Renal pelvis (tissue), 4 donors: ENCODE measurements around the gene RASGEF1C. TPM values are rescaled to one million over a fixed set of nuclear protein-coding genes. Genes with fewer than 3 reads are reported as not detected.

Source experiments
- DNase-seq: peaks from one replicate; pipeline ENCODE4 v3.0.0-alpha.2; 2013
- polyA plus RNA-seq, 3 donors: library from polyadenylated mRNA; unstranded; fragments of 120-200 nt; gene quantifications; one replicate each; pipeline ENCODE4 v1.2.1, GENCODE V29; 2013; ENCODE audit not compliant: insufficient read length in 3 of 3

RASGEF1C gene
- polyA plus RNA-seq, 3 donors, result 0.51 to 0.86 (median 0.70) TPM

DNA sequence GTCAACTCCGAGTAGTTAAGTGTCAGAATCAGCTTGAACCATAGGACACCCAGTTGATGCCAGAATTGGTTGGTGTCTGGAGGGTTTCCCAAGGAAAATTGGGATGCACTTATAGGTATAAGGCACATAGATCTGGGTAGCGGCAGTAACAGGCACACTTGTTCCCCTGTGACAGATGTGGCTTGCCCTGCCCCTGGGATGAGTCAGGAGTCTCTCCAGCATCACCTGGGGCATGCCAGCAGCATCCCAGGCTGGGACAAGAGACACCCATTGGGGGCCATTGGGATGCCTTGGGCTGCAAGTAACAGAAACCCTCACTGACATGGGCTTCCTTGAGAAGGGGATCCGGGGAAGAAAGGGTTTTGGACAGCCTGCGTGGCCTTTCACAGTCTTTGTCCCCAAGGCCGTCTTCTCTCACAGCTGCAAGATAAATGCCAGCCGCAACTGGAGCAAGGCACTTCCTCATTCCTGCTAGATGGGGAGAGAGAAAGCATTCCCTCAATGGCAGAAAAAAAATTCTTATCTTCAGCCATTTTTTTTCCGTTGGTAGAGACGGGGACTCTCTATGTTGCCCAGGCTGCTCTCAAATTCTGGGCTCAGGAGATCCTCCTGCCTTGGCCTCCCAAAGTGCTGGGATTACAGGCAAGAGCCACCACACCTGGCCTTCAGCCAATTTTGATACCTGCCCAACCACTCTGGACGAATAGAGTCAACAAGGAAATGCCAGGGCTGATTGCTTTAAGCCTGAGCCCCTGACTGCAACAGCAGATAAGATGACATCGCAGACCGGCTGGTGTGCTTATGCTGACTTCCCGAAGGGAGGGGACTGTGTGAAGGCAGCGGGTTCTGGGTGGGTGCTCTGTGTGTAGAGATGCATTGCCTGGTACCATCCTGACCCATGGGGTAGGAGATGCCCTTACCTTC, 124.1 kb downstream of the RASGEF1C start:
- DNase-seq, result no peak

GRCh38 chr5:180083529-180084060, 125.4 kb downstream of the RASGEF1C start:
- DNase-seq, result no peak

DNA sequence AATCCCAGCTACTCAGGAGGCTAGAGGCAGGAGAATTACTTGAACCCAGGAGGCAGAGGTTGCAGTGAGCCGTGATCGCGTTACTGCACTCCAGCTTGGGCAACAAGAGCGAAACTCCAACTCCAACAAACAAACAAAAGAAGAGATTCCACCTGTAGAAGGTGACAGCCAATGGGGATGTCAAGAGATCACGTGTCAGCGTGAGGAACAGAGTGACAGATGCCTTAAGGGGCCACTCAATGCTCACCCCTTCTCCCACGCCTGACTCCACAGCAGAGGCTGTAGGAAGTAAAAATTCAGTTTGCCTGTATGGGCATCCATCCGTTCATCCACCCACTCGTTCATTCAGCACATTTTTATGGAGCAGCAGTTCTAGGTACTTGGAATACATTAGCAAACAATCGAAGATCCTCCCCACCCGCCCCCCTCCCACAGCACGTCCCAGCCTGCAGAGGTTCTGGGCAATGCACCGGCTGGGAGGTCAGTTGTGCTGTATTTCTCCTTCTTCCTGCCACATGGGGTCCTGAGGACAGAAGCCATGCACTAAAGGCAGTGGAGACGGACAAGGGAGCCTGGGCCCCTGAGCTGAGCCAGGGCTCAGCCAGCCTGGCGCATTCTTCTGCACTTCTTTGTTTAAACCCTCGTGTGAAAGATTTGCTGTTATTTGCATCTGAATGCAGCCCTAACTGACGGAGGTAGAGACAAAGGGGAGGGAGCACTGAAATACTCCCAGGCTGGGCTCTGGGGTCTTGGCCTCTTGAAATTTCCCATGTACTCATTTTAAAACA, 126.2 kb downstream of the RASGEF1C start:
- DNase-seq, result no peak

DNA sequence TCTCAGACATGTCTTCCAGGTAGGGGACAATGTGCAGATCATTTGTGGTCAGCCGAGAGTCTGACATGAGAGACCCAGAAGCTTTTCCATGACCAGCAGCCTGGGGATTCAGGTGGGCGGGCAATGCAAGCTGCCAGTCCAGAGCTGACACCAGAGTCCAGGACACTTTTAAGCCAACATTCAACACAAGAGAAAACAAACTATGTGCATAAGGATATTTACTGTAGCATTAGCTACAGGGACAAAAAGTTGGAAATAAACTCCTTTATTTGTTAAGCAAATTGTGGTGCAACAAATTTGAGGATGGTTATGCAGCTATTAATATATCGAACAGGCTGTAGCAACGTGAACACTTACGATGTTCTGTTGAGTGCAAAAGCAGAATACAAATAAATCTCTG, 127.5 kb downstream of the RASGEF1C start:
- DNase-seq, result no peak

- DNase-seq, result no peak
Observed at GRCh38 chr5:180080486-180081280, 128.3 kb downstream of the RASGEF1C start.

- no peak for DNase-seq
Observed at GRCh38 chr5:180079702-180080466, 129.1 kb downstream of the RASGEF1C start.

- no peak for DNase-seq
Observed at GRCh38 chr5:180078348-180078747, 130.7 kb downstream of the RASGEF1C start.

DNA sequence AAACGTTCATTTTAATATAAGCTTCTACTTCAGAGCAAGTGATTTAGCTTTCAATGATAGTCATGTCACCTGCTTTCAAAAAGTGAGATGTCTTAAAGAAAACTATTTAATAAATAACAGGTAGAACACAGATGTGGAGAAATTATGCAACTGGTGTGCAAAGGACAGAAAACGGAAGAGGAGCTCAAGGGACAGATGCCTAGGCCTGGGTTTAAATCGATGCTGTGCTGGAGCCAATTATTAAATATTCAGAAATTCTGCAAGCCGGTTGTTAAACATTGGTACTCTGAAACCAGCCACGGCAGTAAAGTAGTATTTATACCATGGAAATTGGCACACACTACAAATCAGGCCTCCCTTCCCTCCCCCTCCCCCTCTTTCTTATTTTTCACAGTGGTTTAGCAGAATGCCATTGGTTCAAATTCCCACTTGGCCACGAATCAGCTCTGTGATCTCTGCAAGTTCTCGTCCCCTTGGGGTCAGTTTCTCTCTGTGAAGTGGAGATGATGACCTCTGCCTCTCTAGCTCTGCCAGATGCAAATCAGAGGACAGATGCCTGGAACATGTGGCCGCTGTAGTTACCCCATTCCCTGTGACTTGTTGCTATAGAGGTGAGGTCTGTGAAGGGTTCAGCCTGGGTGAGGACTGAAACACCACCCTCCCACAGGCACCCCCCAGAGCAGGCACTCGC, 131.3 kb downstream of the RASGEF1C start:
- DNase-seq, result no peak

DNA sequence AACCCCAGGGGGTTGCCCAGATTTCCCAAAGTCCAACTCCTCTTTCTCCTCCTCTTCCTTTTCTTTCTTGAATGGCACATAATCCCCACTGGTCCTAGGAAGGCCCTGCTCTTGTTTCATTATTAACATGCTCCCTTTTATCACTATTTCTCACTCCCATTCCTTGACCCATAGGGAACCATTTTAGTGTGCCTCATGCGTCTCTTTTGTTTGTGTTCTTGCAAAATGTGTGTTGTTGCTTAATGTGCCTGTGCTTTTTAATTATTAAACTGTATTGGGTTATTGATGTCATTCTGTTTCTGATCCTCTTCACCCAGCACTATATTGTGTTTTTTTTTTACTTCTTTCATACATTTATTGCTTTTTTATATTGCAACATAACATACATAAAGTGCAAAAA, 133.3 kb downstream of the RASGEF1C start:
- DNase-seq, result no peak

DNA sequence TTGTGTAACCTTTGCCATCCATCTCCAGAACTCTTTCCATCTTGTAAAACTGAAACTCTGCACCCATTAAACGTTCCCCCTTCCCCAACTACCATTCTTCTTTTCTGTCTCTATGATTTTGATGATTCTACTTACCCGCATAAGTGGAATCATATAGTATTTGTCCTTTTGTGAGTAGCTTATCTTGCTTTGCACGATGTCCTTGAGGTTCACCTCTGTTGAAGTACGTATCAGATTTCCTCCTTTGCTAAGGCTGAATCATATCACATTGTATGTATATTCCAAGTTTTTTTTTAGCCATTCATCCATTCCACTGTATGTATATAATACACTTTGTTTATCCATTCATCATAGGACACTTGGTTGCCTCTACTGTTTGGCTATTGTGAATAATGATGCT, 134.5 kb downstream of the RASGEF1C start:
- DNase-seq, result no peak

DNA sequence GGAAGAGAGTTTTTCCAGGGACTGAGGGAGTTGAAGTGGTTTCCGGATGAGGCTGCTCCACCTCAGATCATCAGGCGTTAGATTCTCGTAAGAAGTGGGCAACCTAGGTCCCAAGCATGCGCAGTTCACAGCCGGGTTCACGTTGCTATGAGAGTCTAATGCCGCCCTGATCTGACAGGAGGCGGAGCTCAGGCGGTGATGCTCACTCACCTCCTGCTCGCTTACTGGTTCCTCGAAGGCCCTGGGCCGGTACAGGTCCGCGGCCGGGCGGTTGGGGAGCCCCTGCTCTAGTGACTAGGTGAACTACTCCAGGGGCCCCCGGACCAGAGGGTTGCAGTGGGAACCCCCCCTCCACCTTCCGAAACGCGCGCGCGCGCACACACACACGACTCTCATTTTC, 136.5 kb downstream of the RASGEF1C start:
- no peak for DNase-seq

DNA sequence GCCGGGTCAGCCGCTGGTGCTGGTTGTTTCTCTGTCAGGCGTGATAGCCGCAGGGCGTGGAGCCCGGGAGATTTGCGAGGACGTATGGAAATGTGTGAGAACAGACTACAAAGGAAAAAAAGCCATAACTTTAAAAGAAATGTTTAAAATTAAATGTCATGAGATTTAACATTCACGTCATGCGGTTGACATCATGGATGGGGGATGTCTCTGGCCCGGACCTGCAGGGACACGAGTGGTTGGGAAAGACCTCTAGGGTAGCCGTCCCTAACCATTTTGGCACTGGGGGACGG, 136.8 kb downstream of the RASGEF1C start:
- no peak for DNase-seq

DNA sequence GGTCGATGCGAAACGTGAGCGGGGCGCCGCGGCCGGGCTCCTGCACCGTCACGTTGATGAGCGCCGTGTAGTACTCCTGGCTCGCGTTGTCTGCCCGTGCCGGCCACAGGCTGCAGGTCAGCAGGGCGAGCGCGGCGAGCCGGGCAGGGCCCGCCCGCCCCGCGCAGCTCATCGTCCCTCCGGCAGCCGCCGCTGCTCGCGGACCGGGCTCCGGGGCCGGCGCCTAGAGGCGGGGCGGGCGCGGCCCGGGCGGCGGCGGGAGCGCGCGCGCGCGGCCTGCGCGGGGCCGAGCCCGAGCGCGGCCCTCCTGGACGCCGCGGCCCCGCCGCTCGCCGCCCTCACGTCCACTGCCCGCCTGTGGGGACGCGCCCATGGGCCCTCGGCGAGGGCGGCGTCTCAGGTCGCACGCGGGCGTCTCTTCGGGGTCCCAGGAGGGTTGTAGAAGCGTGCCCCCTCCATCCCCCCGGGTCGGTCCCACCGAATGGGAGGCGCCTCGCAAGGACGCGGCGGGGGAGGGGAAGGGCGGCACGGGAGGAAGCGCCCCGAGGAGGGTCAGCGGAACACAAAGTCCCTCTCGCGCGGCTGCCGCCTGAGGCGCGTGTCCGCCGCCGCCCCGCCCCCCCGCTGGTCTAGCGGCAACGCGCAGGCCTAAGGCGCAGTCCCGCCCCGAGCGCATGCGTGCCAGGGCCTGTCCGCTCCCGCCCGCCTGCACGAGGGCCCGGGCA, 137.3 kb downstream of the RASGEF1C start, which contains the start of gene RNF130:
Gene RNF130 (minus strand): TSS at position 229 of the 725 bp plus-strand sequence. CDS start 57 bp downstream, at position 172.
- peak; percentile 93 for DNase-seq

DNA sequence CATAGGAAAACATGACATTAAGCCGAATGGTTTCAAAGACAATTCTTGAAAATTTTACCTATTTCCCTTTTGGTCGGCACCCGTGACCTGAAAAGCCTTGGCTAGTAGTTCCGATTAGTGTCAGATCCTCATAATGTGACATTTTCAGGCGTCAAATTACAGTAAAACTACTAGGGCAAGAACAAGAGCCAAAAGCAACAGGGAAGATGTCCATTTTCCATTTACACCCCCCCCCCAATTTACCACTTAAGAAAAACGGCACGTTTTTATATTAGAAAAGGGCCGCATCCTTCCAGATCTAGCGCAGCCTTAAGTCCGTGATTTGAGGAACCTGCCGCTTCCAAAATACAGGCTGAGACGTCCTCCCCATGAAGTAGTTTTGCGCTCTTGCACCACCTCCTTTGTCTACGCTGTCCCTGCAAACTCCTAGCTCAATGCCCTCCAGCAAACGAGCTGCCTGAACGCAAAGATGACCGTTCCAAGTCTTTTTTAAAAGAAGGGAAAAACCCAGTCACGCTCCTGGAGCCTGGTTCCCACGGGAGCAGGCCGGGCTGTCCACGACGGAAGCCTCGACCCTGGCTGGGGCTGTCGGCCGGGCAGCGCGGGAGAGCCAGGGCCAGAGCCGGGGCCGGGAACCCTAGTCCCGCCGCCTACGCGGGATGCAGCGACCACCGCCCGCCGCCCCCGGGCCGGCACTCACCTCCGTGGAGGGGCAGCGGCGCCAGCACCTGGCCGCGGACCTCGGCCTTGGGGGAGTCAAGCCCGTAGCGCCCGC, 138.1 kb downstream of the RASGEF1C start:
- DNase-seq, result peak; percentile 48

- no peak for DNase-seq
Observed at GRCh38 chr5:180069589-180070247, 139.3 kb downstream of the RASGEF1C start.

- no peak for DNase-seq
Observed at GRCh38 chr5:180068519-180069090, 140.4 kb downstream of the RASGEF1C start.

DNA sequence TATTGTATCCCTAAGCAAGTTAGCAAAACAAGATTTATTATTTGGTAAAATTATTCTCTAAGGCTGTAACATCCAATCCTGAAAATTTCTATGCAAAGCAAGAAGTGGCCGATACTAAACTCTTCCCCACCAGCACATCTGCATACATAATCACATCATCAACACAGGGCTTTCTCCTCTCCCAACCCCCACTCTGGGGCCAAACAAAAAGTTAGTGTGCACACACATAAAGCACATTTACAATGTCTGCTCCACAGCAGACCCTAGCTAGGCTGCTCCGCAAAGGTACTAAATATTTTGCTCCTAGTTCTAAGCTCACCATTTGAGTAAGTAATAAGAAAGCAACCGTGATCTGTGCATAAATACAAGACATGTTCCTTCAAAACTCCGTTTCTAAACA, 141.0 kb downstream of the RASGEF1C start:
- DNase-seq, result no peak

GRCh38 chr5:180060192-180060591, 148.8 kb downstream of the RASGEF1C start:
- DNase-seq, result no peak
